Anterior cingulate cortex (tissue), 58 donors: Measurements from ENCODE around the gene BTBD2.

Source experiments
- DNase-seq, 58 donors: peaks; one replicate each; lab custom pipeline; 2025; lab: John Stamatoyannopoulos, UW

BTBD2 gene

DNA sequence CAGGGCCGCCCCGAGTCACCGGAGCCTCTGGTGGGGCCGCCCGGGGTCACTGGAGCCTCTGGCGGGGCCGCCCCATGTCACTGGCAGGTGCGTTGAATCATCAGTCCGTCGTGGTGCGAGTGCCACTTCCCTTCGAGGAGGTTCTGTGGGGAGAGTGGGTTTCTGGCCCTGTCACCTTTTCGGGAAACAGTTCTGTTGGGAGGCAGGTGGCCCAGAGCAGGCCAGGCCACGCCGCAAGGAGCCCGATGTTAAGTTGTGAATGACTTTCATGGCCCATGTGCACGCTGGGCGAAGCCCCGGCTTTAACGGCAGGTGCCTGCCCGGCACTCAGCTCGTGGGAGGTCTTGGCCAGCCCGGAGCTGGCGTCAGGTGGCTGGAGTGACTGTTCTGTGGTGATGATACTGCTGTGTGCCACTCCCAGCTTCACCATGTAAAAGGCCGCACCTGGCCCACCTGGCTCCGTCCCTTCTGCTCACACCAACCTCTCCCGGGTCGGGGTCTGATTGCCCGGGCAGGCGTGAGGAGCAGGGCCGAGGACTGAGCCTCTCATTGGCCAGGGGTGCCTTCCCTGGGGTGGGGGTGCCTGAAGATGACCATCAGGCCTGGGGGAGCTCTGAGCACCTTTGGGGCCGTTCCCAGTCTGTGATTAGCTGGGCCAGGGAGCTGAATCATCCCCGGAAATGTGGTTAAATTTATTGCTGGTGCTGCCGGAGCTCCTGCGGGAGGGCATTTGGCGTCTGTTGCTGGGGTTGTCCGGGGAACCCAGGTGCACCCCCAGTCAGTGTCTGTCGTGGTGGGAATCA lies 45.3 kb downstream of the BTBD2 start:
- DNase-seq, result no peak

- no peak for DNase-seq
Measured at GRCh38 chr19:1969176-1970002, 46.1 kb downstream of the BTBD2 start.

DNA sequence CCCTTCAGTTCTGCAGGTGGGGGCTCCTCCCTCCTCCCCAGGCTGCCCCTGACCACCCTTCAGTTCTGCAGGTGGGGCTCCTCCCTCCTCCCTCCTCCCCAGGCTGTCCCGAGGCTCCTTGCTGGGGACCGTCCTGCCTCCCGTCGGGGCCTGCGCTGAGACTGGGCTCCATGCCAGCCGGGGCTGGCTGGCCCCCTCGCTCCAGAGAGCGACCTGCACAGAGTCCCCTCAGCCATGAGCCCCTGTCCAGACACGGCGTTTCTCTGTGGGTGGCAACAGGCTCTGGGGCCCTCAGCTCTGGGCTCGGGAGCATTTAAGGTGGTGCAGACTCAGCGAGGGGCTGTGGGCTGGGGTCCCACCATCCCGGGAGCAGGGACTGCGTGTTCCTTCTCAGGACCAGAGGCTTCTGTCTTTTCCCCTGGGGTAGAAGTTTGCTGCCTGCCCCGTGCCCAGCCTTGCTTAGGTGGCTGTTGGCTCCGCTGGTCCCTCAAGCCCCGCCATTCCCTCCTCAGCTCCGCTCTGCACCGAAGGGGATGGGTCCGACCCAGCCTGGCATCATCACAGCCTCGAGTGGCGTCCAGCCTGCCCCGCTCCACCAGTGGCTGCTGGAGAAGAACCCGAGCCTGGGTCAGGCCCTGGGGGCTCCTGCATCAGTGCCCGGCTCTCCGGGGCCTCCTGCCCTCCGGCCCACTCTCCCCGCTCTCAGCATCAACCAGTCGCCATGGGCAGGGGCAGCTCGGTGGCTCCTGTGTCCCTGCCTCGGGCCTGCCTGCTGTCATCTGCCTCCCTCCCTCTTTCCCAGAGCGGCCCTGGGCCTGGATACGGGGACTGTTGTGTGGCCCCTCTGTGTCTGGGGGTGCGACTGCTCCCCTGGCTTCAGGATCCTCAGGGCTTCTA lies 47.0 kb downstream of the BTBD2 start:
- no peak for DNase-seq

- DNase-seq, result no peak
Measured at GRCh38 chr19:1967087-1967608, 48.4 kb downstream of the BTBD2 start.

DNA sequence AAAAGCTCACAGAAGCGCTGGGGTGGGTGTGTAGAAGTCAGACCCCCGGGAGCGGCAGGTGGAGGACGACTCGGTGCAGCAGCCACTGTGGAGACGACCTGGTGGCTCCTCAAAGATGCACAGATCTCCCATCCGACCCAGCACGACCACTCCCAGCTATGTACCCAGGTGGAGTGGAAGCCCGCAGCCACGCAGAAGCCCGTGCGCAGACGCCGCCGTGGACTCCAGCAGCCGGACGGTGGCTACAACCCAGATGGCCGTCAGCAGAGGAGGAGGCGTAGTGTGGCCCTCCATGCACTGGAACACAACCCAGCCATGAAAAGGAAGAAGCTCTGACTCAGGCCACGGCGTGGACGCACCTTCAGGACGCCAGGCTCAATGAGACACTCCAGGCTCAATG lies 52.8 kb downstream of the BTBD2 start:
- DNase-seq, result no peak

DNA sequence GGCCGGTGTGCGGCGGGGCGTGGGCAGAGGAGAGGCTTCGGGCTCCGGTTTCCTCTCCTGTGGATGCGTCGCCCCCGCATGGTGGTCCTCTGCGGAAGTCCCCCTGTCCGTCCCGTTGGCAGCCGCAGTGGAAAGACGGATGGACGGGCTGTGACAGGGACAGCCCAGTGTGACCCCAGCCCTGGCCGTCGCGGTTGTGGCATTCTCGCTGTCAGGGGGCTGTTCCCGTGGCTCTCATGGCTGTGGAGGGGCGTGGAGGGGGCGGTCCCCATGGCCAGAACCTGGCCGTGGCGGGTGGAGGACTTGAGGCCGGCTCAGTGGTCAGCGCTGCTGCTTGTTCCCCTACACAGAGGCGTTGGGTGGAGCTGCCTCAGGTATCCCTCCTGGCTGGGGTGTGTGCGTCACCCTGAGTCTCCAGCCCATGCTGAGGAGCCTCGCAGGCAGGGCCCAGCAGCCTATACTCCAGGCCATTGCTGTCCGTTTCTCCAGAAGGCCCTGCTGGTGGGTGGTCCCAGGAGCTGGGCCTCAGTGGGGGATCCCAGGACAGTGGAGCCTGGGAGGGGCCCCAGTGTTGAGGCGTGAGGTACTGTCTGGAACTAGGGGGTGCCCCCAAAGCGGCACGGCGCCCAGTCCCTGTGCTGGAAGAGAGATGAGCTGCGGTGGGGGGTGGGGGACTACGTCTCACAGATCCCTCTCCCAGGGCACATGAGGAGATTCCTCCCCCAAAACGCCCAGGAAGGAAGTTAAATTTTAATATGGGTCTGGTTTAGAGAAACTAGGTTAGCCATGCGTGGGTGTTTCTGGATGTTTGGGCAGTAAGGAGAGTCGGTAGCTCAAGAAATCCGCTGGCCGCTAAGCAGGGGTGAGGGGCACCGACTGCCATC lies 54.3 kb downstream of the BTBD2 start:
- DNase-seq, result no peak

DNA sequence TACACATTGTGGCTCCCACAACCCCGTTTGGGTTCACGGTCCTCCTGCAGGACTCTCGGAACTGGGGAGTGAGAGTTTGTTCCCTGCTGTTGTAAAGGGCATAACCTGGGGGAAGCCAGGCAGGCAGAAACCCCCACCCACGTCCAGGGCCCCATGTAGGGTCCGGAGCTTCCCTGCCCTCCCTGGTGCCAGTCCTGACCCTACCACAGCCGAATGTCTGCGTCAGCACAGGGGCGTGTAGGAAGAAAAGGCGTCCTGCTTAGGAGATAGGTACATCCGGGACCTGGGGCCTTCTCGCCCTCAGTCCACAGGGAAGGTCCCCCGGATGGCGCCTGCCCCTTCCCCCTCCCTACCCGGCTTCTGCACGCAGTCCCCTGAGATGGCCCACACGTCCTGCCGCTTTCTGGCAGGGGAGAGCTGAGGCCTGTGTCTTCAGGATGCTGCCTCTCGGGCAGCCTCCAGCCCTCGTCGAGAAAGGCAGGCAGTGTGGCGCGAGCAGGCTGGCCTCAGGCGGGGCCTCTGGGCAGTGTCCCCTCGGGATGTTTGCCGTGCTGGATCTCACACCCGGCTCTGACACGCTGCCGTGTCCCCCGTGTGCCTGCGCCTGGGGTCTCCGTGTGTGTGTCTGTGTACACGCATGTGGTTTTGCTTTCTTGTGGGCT lies 55.5 kb downstream of the BTBD2 start:
- DNase-seq, result no peak

DNA sequence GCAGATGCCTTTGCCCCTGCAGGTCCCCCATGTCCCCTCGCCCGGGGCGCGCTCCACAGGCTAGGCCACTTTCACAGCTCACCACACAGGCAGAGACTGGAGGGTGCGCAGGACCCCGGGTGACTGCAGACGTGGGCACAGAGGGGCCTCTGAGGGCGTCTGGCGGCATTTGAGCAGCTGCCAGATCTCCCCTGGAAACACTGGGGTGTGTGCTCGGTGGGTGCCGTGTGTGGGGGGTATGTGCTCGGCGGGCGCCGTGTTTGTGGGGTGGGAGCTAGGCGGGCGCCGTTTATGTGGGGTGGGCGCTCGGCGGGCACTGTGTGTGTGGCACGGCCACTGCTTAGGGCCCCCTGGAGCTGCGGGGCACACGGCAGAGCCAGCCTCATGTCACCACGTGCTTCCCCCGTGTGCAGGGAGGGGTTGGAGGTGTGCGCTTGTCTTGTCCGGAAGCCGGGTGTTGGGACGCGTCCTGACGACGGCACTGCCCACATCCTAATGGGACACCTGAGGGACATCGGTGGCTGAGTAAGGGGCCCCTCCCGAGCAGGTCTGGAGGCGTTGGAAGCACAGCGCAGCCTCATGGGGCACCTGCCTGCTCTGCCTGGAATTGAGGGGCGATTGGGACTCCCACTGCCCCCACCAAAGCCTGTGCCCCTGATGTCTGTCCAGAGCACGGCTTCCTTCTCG lies 57.8 kb downstream of the BTBD2 start:
- DNase-seq, result no peak

GRCh38 chr19:1956868-1957492 lies 58.5 kb downstream of the BTBD2 start:
- peak in 57 of 58 donors; percentile 6 to 94 (median 79) for DNase-seq

GRCh38 chr19:1956122-1956494 lies 59.4 kb downstream of the BTBD2 start:
- peak in 1 of 58 donors; percentile 14 for DNase-seq

DNA sequence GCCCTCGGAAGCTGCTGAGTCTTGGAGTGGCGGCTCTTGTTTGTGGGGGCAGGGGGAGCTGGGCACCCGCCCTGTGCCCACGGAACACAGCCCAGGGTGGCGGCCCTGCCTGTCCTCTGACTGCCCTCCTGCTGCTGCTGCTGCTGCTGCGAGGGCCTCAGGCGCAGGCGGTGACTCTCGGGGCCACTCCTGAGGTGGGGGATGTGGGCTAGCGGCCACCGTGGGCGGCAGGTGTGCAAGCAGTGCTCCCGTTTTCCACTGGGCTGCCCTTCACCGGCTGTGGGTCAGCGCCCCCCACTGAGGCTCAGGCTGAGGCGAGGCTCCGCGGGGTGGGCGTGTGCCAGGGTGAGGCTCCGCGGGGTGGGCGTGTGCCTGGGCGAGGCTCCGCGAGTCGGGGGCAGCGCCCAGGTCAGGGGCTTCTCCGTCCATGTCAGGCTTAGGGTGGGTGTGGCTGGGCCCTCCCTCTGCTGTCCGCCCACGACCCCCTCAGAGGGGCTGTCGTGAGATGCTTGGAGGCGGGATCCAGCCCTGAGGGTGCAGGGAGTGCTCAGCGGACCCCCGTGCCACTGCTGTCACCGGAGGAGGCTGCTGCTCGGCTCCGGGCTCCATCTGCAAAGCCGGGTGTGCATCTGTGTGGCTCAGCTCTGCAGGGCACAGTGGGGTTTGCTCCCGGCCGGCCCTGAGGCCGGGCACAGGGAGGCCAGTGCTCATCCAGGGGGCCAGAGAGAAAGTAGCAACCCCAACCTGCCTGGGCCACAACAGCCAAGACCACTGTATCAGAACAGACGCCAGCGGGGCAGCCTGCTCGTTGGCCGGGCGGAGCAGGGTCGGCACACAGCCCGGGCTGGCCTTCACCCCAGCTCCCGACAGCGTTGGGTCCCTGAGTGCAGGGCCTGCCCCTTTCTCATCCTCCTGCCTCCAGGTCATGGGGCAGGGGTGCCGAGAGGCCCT lies 60.1 kb downstream of the BTBD2 start:
- peak in 1 of 58 donors; percentile 11 for DNase-seq

GRCh38 chr19:1954532-1954933 lies 61.0 kb downstream of the BTBD2 start:
- DNase-seq, result no peak

DNA sequence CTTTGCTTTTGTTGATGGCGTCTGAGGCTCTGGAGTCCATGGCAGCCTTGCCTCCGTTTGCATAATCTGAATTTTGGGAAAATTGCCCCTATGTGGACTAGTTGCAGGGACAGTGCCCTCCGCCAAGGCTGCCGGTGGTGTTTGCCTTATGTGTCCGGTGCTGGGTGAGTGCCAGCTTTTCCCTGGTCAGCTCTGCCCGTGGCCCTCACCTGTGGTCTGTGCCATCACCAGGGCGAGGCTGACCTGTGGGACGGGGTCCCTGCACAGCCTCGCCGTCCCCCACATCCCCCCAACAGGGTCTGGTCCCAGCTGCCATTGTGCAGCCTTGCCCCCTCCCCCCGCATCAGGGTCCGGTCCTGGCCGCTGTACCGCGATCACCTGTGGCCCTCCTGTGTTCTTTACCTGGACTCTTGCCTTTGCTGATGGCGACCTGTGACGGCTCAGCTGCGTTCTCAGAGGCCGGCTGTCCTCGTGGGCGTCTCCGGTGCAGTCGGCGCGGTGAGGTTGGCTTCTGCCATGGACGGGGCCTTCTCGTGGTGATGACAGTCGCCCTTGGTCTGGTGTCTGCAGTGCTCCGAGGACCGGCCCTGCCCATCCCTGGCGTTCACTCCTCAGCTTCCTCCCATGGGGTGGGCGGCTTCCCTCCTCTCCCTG lies 61.9 kb downstream of the BTBD2 start:
- DNase-seq, result no peak

- DNase-seq, result no peak
Measured at GRCh38 chr19:1953037-1953436, 62.5 kb downstream of the BTBD2 start.

DNA sequence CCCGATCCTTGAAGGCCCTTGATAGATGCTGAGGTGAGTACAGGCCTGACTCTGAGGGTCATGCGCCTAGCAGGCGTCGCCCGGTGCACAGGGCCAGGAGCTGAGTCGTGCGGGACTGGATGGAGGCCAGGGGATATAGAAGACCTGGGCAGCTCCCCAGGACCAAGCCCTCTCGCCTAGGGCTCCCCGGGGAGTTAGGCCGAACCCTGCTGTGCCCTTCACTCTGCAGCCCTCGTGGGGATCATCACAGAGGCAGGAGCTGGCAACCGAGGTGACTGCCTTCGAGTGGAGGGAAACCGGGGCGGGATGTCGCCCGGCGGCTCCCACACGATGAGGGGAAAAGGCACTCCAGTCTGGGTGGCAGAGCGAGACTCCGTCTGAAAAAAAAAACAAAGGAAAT lies 62.9 kb downstream of the BTBD2 start:
- DNase-seq, result no peak

- DNase-seq, result no peak
Measured at GRCh38 chr19:1950640-1951039, 64.9 kb downstream of the BTBD2 start.
